Adrenal gland (tissue), 5 donors: ENCODE results near the gene GALNT1.

Source experiments
- CTCF ChIP-seq, 6 experiments: fragments of 450-650 bp in 4 of 6; fragments of 200-600 bp in 2 of 6; sonication (generic) in 1 of 6; IDR thresholded peaks; 1 replicate in 5 of 6; 2 replicates in 1 of 6; pipeline versions ENCODE4 v1.5.1 to v1.8.0; 2016 to 2021; ENCODE audit warnings: antibody characterized with exemption in 6 of 6, mild to moderate bottlenecking in 2 of 6, moderate library complexity in 1 of 6
- POLR2A ChIP-seq, 2 donors: fragments of 450-650 bp; IDR thresholded peaks; one replicate each; pipeline ENCODE4 v1.6.1; 2017; ENCODE audit warnings: antibody characterized with exemption in 2 of 2, mild to moderate bottlenecking in 2 of 2, moderate library complexity in 1 of 2
- donor health status: DM: no; HTN: no; CAD: no.

GRCh38 chr18:35619941-35620340 is 38.4 kb downstream of the GALNT1 start:
- TF ChIP-seq POLR2A (IDR thresholded peaks at IDR 0.05) (no peak), CTCF (IDR thresholded peaks at IDR 0.05) (no peak)
